ENCODE measurements around the gene SLC25A11.

SLC25A11 gene

GRCh38 chr17:4937553-4937952 lies 2.3 kb downstream of the SLC25A11 start:
- H3K9ac ChIP-seq (ENCODE audit: low read length): peak overlapping the region; percentile 97
- no peak overlapping the region for H3K23ac ChIP-seq (ENCODE audit: low read length in 2 of 2)
- no peak overlapping the region for H3K4me2 ChIP-seq (ENCODE audit: low read length, poor library complexity, severe bottlenecking)
- H3K27ac ChIP-seq (ENCODE audit: low read length, poor library complexity, severe bottlenecking): no peak overlapping the region
- no peak overlapping the region for H2AK5ac ChIP-seq (ENCODE audit: low read length, severe bottlenecking)
- peaks cover 42 to 50% of the 10 kb centered on the region in 2 experiments for H3K36me3 ChIP-seq (ENCODE audit: control insufficient read depth in 1 of 2, insufficient read depth in 2 of 2, low read depth in 1 of 2, low read length in 2 of 2)
- H3K9me3 ChIP-seq (ENCODE audit: control insufficient read depth, low read length): no peaks in the 10 kb centered on the region
- no peak overlapping the region for H2AFZ ChIP-seq (ENCODE audit: low read depth, low read length)
- H3K18ac ChIP-seq (ENCODE audit: low read depth in 1 of 2, low read length in 2 of 2): no peak overlapping the region
- H3K14ac ChIP-seq (ENCODE audit: low read length in 2 of 2): no peak overlapping the region
- H2BK12ac ChIP-seq (ENCODE audit: low read length in 2 of 2): no peak overlapping the region
- H4K8ac ChIP-seq (ENCODE audit: low read length): no peak overlapping the region
- WGBS: 98% methylated on average over 16 of the region's 16 CpGs
- no peaks in the 10 kb centered on the region for H3K27me3 ChIP-seq (ENCODE audit: control insufficient read depth in 1 of 2, insufficient read depth in 1 of 2, low read length in 2 of 2)
- H3K79me1 ChIP-seq (replicated peaks; ENCODE audit: low read length, poor library complexity, severe bottlenecking): peaks cover 31% of the 10 kb centered on the region
- H2BK120ac ChIP-seq (ENCODE audit: low read depth, low read length): no peak overlapping the region
- H2BK15ac ChIP-seq (ENCODE audit: low read depth, poor library complexity, severe bottlenecking): no peak overlapping the region
- no peak overlapping the region for H3K4ac ChIP-seq (ENCODE audit: low read depth in 1 of 2, low read length in 2 of 2)
- no peak overlapping the region for H3K4me3 ChIP-seq (ENCODE audit: insufficient read depth in 1 of 2, low read depth in 1 of 2, low read length in 2 of 2)
- H4K91ac ChIP-seq (ENCODE audit: low read length): no peak overlapping the region
- peaks cover 34% of the 10 kb centered on the region for H3K4me1 ChIP-seq (ENCODE audit: control insufficient read depth, insufficient read depth, low read depth, low read length)
- no peak overlapping the region for H2BK5ac ChIP-seq (ENCODE audit: low read depth, low read length, poor library complexity, severe bottlenecking)
- DNase-seq: no peak

DNA sequence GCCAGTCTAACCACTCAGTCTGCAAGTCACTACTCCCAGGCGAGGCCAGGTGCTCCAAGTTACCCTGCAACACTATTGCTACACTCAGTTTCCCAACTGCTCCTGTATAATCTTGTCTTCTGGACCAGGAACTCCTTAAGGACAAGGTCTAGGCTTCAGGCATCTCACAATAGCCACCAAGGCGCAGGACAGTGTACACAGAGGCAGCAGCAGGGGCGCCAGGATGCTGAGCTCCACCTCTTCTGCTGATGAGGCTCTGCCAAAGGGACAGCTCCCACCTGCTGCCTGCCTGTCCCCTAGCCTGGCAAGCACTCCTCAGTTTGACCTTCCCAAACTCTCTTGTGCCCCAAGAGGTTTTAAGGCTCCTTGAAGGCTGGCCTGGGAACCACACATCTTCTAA lies 3.4 kb downstream of the SLC25A11 start:
- Histone ChIP-seq H3K4me1 (ENCODE audit: control insufficient read depth, insufficient read depth, low read depth, low read length) (peaks cover 28% of the 10 kb centered on the region), H3K23ac (ENCODE audit: low read length in 2 of 2) (no peak overlapping the region), H2AK5ac (ENCODE audit: low read length, severe bottlenecking) (no peak overlapping the region), H3K14ac (ENCODE audit: low read length in 2 of 2) (no peak overlapping the region), H2BK120ac (ENCODE audit: low read depth, low read length) (no peak overlapping the region), H2BK5ac (ENCODE audit: low read depth, low read length, poor library complexity, severe bottlenecking) (no peak overlapping the region), H4K91ac (ENCODE audit: low read length) (no peak overlapping the region), H2BK12ac (ENCODE audit: low read length in 2 of 2) (no peak overlapping the region), H3K4me3 (ENCODE audit: insufficient read depth in 1 of 2, low read depth in 1 of 2, low read length in 2 of 2) (no peak overlapping the region), H3K9ac (ENCODE audit: low read length) (no peak overlapping the region), H3K27ac (ENCODE audit: low read length, poor library complexity, severe bottlenecking) (no peak overlapping the region), H3K36me3 (ENCODE audit: control insufficient read depth in 1 of 2, insufficient read depth in 2 of 2, low read depth in 1 of 2, low read length in 2 of 2) (peaks cover 35 to 50% of the 10 kb centered on the region in 2 experiments), H4K8ac (ENCODE audit: low read length) (no peak overlapping the region), H2BK15ac (ENCODE audit: low read depth, poor library complexity, severe bottlenecking) (no peak overlapping the region), H3K79me1 (replicated peaks; ENCODE audit: low read length, poor library complexity, severe bottlenecking) (peaks cover 31% of the 10 kb centered on the region), H3K18ac (ENCODE audit: low read depth in 1 of 2, low read length in 2 of 2) (no peak overlapping the region), H2AFZ (ENCODE audit: low read depth, low read length) (no peak overlapping the region), H3K9me3 (ENCODE audit: control insufficient read depth, low read length) (no peaks in the 10 kb centered on the region), H3K27me3 (ENCODE audit: control insufficient read depth in 1 of 2, insufficient read depth in 1 of 2, low read length in 2 of 2) (no peaks in the 10 kb centered on the region), H3K4me2 (ENCODE audit: low read length, poor library complexity, severe bottlenecking) (no peak overlapping the region), H3K4ac (ENCODE audit: low read depth in 1 of 2, low read length in 2 of 2) (no peak overlapping the region)
- over 99% methylated on average over 3 of the region's 3 CpGs for WGBS
- no peak for DNase-seq

GRCh38 chr17:4935650-4936049 lies 4.2 kb downstream of the SLC25A11 start:
- Histone ChIP-seq H3K4ac (ENCODE audit: low read depth in 1 of 2, low read length in 2 of 2) (no peak overlapping the region), H2AK5ac (ENCODE audit: low read length, severe bottlenecking) (no peak overlapping the region), H2BK12ac (ENCODE audit: low read length in 2 of 2) (no peak overlapping the region), H2BK120ac (ENCODE audit: low read depth, low read length) (no peak overlapping the region), H3K4me3 (ENCODE audit: insufficient read depth in 1 of 2, low read depth in 1 of 2, low read length in 2 of 2) (no peak overlapping the region), H4K91ac (ENCODE audit: low read length) (no peak overlapping the region), H2BK5ac (ENCODE audit: low read depth, low read length, poor library complexity, severe bottlenecking) (no peak overlapping the region), H3K9ac (ENCODE audit: low read length) (no peak overlapping the region), H2BK15ac (ENCODE audit: low read depth, poor library complexity, severe bottlenecking) (peak overlapping the region; percentile 62), H3K79me1 (replicated peaks; ENCODE audit: low read length, poor library complexity, severe bottlenecking) (peaks cover 31% of the 10 kb centered on the region), H3K18ac (ENCODE audit: low read depth in 1 of 2, low read length in 2 of 2) (no peak overlapping the region), H3K36me3 (ENCODE audit: control insufficient read depth in 1 of 2, insufficient read depth in 2 of 2, low read depth in 1 of 2, low read length in 2 of 2) (peaks cover 41 to 50% of the 10 kb centered on the region in 2 experiments), H2AFZ (ENCODE audit: low read depth, low read length) (no peak overlapping the region), H3K27me3 (ENCODE audit: control insufficient read depth in 1 of 2, insufficient read depth in 1 of 2, low read length in 2 of 2) (no peaks in the 10 kb centered on the region), H3K27ac (ENCODE audit: low read length, poor library complexity, severe bottlenecking) (no peak overlapping the region), H3K23ac (ENCODE audit: low read length in 2 of 2) (no peak overlapping the region), H3K4me2 (ENCODE audit: low read length, poor library complexity, severe bottlenecking) (no peak overlapping the region), H4K8ac (ENCODE audit: low read length) (no peak overlapping the region), H3K4me1 (ENCODE audit: control insufficient read depth, insufficient read depth, low read depth, low read length) (peaks cover 25% of the 10 kb centered on the region), H3K14ac (ENCODE audit: low read length in 2 of 2) (no peak overlapping the region), H3K9me3 (ENCODE audit: control insufficient read depth, low read length) (no peaks in the 10 kb centered on the region)
- no peak for DNase-seq

GRCh38 chr17:4934173-4934979 lies 5.5 kb downstream of the SLC25A11 start:
- H2BK15ac ChIP-seq (ENCODE audit: low read depth, poor library complexity, severe bottlenecking): no peak overlapping the region
- H4K91ac ChIP-seq (ENCODE audit: low read length): peak overlapping the region; percentile 81
- peak overlapping the region; percentile 94 for H4K8ac ChIP-seq (ENCODE audit: low read length)
- H3K4me2 ChIP-seq (ENCODE audit: low read length, poor library complexity, severe bottlenecking): peak overlapping the region; percentile 38
- peak overlapping the region in 1 of 2 experiments; percentile 68 for H3K14ac ChIP-seq (ENCODE audit: low read length in 2 of 2)
- peak overlapping the region; percentile 24 for H3K27ac ChIP-seq (ENCODE audit: low read length, poor library complexity, severe bottlenecking)
- no peaks in the 10 kb centered on the region for H3K27me3 ChIP-seq (ENCODE audit: control insufficient read depth in 1 of 2, insufficient read depth in 1 of 2, low read length in 2 of 2)
- DNase-seq: peak; percentile 65
- H3K4ac ChIP-seq (ENCODE audit: low read depth in 1 of 2, low read length in 2 of 2): peak overlapping the region in 1 of 2 experiments; percentile 13
- no peaks in the 10 kb centered on the region for H3K9me3 ChIP-seq (ENCODE audit: control insufficient read depth, low read length)
- H2BK120ac ChIP-seq (ENCODE audit: low read depth, low read length): no peak overlapping the region
- WGBS: 54% methylated on average over 13 of the region's 14 CpGs
- H2AK5ac ChIP-seq (ENCODE audit: low read length, severe bottlenecking): peak overlapping the region; percentile 45
- H3K4me3 ChIP-seq (ENCODE audit: insufficient read depth in 1 of 2, low read depth in 1 of 2, low read length in 2 of 2): peak overlapping the region in 1 of 2 experiments; percentile 59
- H2BK12ac ChIP-seq (ENCODE audit: low read length in 2 of 2): no peak overlapping the region
- H3K9ac ChIP-seq (ENCODE audit: low read length): peak overlapping the region; percentile 71
- peaks cover 25% of the 10 kb centered on the region for H3K4me1 ChIP-seq (ENCODE audit: control insufficient read depth, insufficient read depth, low read depth, low read length)
- peaks cover 42 to 50% of the 10 kb centered on the region in 2 experiments for H3K36me3 ChIP-seq (ENCODE audit: control insufficient read depth in 1 of 2, insufficient read depth in 2 of 2, low read depth in 1 of 2, low read length in 2 of 2)
- no peak overlapping the region for H3K23ac ChIP-seq (ENCODE audit: low read length in 2 of 2)
- H2BK5ac ChIP-seq (ENCODE audit: low read depth, low read length, poor library complexity, severe bottlenecking): no peak overlapping the region
- peak overlapping the region; percentile 60 for H2AFZ ChIP-seq (ENCODE audit: low read depth, low read length)
- peaks cover 31% of the 10 kb centered on the region for H3K79me1 ChIP-seq (replicated peaks; ENCODE audit: low read length, poor library complexity, severe bottlenecking)
- H3K18ac ChIP-seq (ENCODE audit: low read depth in 1 of 2, low read length in 2 of 2): peak overlapping the region in 1 of 2 experiments; percentile 37

Data from mesenchymal stem cell (in vitro differentiated cells and primary cell).